ENCODE results near the gene PLAAT2. TPM values are rescaled to one million over a fixed set of nuclear protein-coding genes. Genes with fewer than 3 reads are reported as not detected.

Gene PLAAT2
- total and polyA plus RNA-seq, 10 of the 15 experiments (the other 5 are each of a cell fraction or from before 2014, with no cell fraction given): 4.6 to 25.9 (median 8.6) TPM

GRCh38 chr11:63572026-63572688 lies 9.0 kb upstream of the PLAAT2 start (continued):
- TF ChIP-seq GATAD2B (conservative IDR thresholded peaks at IDR 0.05; ENCODE audit: low read depth) (0 out of 2 replicates have a peak, but pooled peaks have one; percentile 25), ATF2 (IDR thresholded peaks at IDR 0.05; ENCODE audit: low read length) (no peak), BCL11A (IDR thresholded peaks at IDR 0.05; ENCODE audit: low read depth, low read length) (peak; percentile 42; the same call in 1 of the 2 replicates), CREM (IDR thresholded peaks at IDR 0.05; ENCODE audit: low read depth) (no peak), SRF (IDR thresholded peaks at IDR 0.05; ENCODE audit: low read depth in 2 of 2, low read length in 2 of 2) (no peak), RELB (IDR thresholded peaks at IDR 0.05; ENCODE audit: low read depth) (peak; percentile 78), ZNF24 (IDR thresholded peaks at IDR 0.05) (peak; percentile 95), STAT1 (conservative IDR thresholded peaks at IDR 0.05) (no peak), BHLHE40 (IDR thresholded peaks at IDR 0.05; ENCODE audit: borderline replicate concordance in 1 of 2, low read depth in 2 of 2, low read length in 1 of 2) (peak in 1 of 2 experiments; percentile 16; a peak in 1 of 4 replicates), IKZF1 (conservative IDR thresholded peaks at IDR 0.05) (peak; percentile 78), PML (IDR thresholded peaks at IDR 0.05; ENCODE audit: low read length) (no peak), ATF7 (IDR thresholded peaks at IDR 0.05; ENCODE audit: low read depth) (peak; percentile 75), RUNX3 (IDR thresholded peaks at IDR 0.05; ENCODE audit: low read length) (peak; percentile 76), CEBPZ (IDR thresholded peaks at IDR 0.05; ENCODE audit: low read depth, low read length) (no peak), BMI1 (IDR thresholded peaks at IDR 0.05; ENCODE audit: borderline replicate concordance) (peak; percentile 44; the same call in 1 of the 2 replicates), SUZ12 (IDR thresholded peaks at IDR 0.05; ENCODE audit: unreplicated experiment) (no peak), NR2C1 (IDR thresholded peaks at IDR 0.05) (no peak), YY1 (IDR thresholded peaks at IDR 0.05; ENCODE audit: low read depth, low read length) (no peak), HDAC2 (IDR thresholded peaks at IDR 0.05) (peak; percentile 60; the same call in 1 of the 2 replicates)

Measured in GM12878 (cell line).